Measurements from ENCODE around the gene HDGFL1.

GRCh38 chr6:22600059-22600458 lies 30.7 kb downstream of the HDGFL1 start:
- TF ChIP-seq, protein P1, sequence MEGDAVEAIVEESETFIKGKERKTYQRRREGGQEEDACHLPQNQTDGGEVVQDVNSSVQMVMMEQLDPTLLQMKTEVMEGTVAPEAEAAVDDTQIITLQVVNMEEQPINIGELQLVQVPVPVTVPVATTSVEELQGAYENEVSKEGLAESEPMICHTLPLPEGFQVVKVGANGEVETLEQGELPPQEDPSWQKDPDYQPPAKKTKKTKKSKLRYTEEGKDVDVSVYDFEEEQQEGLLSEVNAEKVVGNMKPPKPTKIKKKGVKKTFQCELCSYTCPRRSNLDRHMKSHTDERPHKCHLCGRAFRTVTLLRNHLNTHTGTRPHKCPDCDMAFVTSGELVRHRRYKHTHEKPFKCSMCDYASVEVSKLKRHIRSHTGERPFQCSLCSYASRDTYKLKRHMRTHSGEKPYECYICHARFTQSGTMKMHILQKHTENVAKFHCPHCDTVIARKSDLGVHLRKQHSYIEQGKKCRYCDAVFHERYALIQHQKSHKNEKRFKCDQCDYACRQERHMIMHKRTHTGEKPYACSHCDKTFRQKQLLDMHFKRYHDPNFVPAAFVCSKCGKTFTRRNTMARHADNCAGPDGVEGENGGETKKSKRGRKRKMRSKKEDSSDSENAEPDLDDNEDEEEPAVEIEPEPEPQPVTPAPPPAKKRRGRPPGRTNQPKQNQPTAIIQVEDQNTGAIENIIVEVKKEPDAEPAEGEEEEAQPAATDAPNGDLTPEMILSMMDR (IDR thresholded peaks at IDR 0.05) = no peak
- no peak for TF ChIP-seq POLR2A (IDR thresholded peaks at IDR 0.05)

All from thyroid gland (tissue), 4 donors.